Right lobe of liver (tissue), 4 donors: Measurements from ENCODE around the gene CFAP221.

Source experiments
- POLR2A ChIP-seq: fragments of 450-650 bp; IDR thresholded peaks from one replicate; pipeline ENCODE4 v1.6.1; 2017; ENCODE audit warnings: antibody characterized with exemption, mild to moderate bottlenecking
- TF ChIP-seq, protein P1 (sequence below), 4 donors: fragments of 200-600 bp in 3 of 4; fragments of 450-650 bp in 1 of 4; IDR thresholded peaks; one replicate each; pipeline versions ENCODE4 v1.5.1 to v1.8.0; 2016 to 2022; ENCODE audit warnings: antibody characterized with exemption in 4 of 4, mild to moderate bottlenecking in 2 of 4
- donor health status: DM: no; HTN: no; CAD: no.
- donor health status: DM: no; HTN: no; CAD: no.
- donor health status: DM: no; HTN: yes; CAD: no.

- TF ChIP-seq, protein P1, sequence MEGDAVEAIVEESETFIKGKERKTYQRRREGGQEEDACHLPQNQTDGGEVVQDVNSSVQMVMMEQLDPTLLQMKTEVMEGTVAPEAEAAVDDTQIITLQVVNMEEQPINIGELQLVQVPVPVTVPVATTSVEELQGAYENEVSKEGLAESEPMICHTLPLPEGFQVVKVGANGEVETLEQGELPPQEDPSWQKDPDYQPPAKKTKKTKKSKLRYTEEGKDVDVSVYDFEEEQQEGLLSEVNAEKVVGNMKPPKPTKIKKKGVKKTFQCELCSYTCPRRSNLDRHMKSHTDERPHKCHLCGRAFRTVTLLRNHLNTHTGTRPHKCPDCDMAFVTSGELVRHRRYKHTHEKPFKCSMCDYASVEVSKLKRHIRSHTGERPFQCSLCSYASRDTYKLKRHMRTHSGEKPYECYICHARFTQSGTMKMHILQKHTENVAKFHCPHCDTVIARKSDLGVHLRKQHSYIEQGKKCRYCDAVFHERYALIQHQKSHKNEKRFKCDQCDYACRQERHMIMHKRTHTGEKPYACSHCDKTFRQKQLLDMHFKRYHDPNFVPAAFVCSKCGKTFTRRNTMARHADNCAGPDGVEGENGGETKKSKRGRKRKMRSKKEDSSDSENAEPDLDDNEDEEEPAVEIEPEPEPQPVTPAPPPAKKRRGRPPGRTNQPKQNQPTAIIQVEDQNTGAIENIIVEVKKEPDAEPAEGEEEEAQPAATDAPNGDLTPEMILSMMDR (IDR thresholded peaks at IDR 0.05), result no peak
- no peak for TF ChIP-seq POLR2A
These were observed 94.0 kb downstream of the CFAP221 start for GRCh38 chr2:119638246-119638645.
